ENCODE data around the gene WDR45B.

WDR45B gene

DNA sequence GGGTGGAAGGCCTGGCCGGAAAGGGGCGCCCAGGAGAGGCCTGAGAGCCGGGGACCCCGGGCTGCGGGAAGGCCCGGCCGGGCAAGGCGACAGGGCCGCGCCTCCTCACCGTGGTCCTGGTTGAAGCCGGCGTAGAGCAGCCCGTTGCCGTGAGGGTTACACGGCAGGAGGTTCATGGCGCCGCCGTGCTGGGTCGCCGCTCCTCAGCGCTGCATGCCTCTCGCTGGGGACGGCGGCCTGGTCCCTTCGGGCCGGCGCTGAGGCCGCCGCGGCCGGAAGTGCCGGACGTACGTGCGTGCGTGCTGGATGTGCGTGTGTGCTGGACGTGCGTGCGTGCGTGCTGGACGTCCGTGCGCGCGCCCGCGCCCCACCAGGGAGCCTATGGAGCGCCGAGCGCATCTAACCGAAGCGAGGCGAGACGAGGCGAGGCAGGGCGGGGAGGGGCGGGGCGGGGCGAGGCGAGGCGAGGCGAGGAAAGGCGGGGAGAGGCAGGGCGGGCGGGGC, at the start of gene WDR45B:
WDR45B (minus strand) TSS at position 280 of the 504 bp plus-strand sequence; CDS start at position 176, 104 bp downstream.
- peak; percentile 97 for DNase-seq

DNA sequence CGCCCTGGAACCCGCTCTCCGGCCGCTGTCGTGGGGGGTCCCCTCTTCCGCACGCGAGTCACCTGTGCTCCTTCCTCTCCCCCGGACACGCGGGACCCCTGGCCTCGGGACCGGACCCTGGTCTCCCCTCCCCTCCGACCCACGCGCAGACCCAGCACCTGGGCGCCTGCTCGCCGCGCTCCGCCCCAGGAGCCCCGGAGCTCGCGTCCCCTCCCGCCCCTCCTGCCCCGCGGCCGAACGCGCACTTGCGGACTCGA, 49.5 kb upstream of the WDR45B start:
- DNase-seq = no peak

DNA sequence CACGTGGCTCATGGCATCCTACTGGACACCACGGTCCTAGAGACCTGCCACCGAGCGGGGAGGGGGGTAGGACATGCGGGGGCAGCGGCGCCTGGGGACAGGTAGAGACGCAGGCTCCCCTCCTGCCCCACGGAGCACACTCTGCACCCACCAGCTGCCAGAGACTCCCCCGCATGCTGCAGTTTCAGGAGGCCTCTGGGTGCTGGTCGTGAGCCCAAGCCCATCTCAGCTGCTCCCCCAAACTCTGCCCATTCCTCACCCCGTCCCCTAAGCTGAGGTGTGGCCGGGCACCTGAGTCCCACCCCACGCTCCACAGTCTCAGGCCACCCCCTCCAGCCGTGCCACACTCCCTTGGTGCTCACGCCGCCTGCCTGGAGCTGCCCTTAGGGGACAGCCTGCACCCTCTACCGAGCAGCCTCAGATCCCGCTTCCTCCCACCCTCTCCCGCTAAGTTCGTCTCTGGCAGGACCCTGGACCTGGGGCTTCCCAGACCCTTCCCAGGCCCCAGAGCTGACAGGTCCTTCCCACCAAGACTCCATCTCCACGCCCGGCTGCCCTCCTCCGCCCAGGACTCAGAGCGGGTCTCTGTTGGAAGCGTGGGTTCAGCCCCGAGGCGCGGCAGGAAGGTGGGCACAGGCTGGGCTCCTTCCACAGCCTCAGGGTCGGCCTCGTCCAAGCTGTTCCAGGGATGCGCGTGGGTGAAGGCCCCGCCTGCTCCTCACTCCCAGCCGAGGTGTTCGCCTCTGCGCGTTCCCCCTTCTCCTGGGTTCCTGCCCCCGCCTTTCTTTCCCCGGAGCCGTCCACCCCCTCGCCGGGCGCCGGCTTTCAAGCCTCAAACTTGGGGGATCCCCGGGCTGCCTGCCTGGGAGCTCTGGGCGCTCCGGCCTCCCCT, 48.9 kb upstream of the WDR45B start:
- DNase-seq = peak; percentile 31

DNA sequence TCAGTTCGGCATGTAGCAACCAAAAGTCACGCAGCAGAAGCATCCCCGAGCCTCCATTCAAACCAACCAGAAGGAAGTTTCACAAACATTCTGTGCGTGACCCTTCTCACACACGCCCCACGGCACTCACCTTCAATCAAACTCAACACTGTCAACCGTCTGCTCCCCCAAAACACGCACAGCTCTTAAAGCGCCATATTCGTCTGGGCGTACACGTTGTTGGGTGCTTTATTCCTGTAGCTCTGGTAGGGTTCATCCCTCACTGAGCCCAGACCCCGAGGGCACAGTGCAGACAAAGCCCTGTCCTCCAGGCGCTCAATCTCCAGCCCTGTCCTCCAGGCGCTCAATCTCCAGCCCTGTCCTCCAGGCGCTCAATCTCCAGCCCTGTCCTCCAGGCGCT, 48.0 kb upstream of the WDR45B start:
- no peak for DNase-seq

DNA sequence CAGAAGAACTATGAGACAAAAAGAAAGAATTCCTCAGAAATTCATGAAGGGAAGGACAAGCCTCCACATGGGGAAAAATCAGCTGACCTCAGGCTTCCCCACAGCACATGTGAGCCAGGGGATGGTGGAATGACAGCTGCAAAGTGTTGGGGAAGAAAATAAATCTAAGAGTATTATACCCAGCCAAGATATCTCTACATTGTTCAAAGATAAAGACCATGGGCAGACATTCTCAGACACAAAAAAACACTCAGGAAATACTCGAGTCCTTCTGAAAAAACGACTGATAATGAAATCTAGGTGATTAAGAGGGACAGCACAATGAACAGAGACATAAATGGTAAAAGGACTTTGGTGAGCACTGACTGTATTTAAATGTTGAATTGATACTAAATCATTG, 46.4 kb upstream of the WDR45B start:
- DNase-seq = peak; percentile 3

DNA sequence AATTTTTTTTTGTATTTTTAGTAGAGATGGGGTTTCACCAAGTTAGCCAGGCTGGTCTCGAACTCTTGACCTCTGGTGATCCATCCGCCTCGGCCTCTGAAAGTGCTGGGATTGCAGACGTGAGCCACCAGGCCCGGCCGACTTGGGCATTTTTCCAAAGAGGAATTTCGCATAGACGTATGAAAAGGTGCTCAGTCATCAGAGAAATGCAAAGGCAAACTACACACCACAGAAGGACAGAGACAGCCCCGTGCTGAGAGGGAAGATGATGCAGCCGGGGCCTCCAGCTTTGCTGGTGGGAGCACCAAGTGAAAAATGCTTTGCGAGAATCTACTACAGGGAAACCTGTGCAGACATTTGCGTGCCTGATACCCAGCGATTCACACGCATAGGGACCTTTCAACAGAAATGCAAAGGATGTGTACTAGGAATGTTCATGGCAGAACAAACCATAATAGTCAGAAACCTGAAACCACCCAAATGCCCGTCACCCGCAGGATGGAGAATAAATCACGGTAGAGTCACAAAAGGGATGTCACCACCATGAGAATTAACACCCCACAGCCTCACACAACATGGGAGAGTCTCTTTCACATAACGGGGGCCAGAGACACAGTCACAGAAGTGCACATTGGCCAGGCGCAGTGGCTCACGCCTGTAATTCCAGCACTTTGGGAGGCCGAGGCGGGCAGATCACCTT, 45.1 kb upstream of the WDR45B start:
- DNase-seq = peak; percentile 13

DNA sequence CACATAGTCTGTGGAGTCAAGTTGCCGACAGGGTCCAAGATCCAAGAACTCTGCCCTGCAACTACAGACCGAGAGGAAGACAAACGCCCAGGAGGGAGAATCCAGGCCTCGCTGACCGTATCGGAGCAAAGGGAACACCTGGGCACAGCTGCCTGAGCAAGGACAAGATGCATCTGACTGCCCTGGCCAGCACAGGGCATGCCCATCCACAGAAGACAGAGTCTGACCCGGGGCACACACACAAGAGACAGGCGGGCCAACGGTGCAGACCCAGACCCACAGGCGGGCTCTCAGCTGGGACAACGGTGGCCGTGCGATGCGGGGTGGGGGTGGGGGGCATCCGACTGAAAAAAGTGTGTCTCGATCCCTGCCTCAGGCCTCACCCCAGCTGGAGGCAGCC, 44.0 kb upstream of the WDR45B start:
- DNase-seq = peak; percentile 5

DNA sequence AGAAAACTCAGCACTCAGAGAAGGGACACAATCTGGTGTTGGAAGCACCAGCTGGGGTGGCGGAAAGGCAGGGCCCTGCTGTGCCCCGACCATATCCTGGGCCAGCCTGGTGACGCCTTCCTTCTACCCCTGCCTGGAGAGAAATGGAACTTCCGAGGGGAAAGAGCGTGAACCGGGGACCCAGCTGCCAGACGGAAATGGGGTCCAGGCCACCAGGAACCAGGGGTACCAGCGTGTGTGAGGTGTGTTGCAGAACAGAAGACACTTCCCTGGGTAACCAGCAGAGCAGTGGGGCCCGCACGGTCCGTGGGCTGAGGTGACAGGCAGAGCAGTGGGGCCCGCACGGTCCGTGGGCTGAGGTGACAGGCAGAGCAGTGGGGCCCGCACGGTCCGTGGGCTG, 43.5 kb upstream of the WDR45B start:
- peak; percentile 3 for DNase-seq

DNA sequence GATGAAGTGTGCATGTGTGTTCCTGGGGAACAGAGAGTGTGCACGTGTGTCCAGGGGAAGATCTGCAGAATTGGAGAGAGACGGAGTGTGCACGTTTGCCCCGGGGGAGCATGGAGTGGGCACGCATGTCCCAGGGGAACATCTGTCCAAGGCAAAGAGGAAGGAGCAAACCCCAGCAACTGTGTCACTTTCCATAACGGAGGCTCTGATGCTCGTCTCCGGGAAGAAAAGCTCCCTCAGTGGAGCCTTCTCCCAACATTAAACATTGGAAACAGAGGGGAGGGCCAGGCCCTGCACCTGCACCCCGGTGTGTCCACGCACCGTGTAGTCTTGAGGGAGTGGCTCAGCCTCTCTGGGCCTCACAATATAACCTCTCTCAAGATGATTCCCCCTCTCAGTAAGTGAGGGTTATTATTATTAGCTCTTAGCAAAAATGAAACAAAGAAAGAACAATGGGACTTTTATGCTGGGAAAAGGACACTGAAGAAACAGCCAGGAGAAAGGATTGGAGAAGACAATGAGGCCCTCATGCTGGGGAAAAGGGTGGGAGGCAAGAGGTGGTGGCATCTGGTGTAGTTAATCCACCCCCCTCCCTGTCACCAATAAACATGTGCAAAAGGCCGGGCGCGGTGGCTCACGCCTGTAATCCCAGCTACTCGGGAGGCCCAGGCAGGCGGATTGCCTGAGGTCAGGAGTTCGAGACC, 42.7 kb upstream of the WDR45B start:
- DNase-seq = peak; percentile 13

DNA sequence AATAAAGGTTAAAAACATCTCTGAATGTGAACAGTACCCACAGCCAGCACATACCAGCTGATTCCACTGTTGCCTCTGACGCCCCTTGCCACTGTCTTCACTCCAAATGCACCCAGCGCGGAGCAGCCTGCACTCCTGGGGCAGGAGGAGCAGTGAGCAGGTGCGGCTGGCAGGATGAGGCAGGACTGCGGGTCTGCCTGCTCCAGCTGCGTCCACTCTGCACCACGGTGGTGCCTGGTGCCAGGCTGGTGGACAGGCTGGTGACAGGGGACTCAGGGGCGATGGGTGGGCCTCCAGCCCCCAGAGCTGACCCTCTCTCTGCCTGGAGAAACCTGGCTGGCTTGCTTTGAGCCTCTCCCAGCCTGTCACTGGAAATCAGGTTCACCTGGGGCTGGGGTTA, 40.8 kb upstream of the WDR45B start:
- DNase-seq = peak; percentile 5

DNA sequence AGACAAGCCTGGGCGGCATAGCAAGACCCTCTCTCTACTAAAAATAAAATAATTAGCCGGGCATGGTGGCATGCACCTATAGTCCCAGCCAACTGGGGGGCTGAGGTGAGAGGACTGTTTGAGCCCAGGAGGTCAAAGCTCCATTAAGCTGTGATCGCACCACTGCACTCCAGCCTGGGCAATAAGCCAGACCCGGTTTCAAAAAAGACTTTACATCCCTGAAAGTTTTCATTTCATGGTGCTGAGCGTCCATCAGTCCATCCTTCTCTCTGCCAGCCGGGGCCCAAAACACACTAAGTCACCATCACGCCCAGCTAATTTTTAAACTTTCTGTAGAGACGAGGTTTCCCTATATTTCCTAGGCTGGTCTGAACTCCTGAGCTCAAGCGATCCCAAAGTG, 39.6 kb upstream of the WDR45B start:
- no peak for DNase-seq

DNA sequence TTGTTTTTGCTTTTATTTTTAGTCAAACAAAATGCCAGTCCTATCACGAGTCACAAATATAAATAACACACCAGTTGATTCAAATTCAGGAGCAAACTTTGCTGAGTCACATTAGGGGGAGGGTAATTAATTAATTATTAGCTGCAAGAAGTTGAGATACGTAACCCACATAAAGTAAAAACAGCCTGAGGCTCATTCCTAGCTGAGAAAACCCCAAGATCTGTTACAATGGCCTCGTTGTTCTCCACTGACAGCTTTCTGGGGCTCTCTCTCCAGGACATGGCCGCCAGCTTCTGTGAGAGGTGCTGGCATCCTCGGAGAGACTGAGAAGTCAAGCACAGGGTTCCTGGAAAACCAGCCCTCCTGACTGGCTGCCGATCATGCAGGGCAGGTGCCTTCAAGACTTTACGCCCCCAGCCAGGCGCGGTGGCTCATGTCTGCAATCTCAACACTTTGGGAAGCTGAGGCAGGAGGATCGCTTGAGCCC, 39.2 kb upstream of the WDR45B start:
- peak; percentile 22 for DNase-seq

DNA sequence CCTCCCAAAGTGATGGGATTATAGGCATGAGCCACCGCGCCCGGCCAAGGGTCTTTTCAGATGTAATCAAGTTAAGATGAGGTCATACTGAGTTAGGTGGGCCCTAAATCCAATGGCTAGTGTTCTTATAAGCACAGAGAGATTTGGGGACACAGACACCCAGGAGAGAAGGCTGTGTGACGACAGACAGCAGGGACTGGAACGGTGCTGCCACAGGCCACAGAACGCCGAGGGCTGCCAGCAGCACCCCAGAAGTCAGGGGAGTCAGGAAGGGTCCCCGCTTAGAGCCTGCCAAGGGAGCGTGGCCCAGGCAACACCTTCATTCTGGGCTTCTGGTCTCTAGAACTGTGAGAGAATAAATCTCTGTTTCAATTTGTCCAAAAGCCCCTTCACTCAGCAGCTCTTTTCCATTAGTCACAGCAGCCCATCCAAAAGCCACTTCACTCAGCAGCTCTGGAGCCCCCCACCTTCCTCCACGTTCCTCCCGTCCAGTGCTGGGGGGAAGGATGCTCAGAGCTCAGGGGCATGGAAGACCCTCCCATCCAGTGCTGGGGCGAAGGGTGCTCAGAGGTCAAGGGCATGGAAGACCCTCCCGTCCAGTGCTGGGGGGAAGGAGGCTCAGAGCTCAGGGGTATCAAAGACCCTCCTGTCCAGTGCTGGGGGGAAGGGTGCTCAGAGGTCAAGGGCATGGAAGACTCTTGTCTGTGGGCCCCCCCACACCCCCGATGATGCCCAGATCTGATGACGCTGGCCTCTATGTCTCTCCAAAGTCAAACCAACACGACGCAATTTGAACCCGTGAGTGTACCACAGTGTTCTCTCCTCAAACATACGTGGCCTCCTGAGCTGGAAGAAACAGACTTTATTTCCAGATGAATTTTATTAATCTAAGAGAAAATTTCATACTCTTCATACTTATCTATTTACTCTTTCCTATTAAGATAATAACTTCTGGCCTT, 38.4 kb upstream of the WDR45B start:
- peak; percentile 12 for DNase-seq

DNA sequence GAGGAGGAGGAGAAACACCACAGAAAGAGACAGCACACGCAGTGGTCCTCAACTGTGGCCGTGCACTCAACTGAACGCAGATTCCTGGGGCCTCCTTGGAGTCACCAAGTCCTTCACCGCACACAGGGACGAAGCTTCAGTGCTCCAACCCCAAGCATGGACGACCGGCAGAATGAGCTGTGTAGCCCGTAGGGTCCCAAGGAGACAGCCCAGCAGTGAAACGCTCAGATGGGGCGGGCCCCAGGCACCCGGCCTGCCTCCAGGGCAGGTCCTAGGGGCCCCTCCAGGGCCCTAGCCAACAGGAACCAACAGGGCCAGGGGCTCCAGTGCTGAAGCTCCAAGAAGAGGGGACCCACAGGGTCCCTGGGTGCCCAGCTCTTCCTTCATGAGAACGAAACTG, 37.0 kb upstream of the WDR45B start:
- peak; percentile 16 for DNase-seq

DNA sequence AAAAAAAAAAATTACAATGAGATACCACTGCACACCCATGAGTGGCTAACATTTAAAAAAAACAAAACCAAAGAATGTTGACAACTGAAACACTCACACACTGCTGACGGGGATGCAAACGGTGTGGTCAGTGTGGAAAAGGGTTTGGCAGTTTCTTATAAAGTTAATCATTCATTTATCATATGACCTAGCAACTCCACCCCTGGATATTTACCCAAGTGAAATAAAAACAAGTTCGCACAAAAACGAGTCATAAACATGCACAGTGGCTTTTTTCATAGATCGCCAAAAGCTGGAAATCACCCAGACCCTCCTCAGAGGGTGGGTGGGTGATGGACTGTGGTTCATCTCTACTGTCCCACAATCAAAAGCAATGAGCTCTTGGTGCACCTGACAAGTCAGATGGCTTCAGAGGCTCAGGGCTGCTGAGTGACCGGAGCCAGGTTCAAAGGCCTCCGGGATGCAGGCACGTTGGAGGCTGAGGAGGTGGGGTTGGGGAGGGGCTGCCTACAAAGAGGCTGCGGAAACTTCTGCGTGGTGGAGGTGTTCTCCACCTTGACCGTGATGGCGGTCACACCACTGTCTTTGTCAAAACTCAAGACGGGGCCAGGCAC, 36.1 kb upstream of the WDR45B start:
- peak; percentile 4 for DNase-seq

DNA sequence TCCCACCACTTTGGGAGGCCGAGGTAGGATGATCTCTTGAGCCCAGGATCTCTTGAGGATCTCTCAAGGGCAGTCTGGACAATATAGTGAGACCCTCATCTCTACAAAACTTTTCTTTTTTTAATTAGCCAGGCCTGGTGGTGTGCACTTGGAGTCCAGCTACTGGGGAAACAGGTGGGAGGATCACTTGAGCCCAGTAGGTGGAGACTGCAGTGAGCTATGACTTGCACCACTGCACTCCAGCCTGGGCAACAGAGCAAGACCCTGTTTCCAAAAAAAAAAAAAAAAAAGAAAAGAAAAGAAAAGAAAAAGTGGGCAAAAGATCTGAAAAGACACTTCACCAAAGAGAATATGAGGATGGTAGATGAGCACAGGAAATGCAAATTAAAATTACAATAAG, 35.3 kb upstream of the WDR45B start:
- peak; percentile 2 for DNase-seq

DNA sequence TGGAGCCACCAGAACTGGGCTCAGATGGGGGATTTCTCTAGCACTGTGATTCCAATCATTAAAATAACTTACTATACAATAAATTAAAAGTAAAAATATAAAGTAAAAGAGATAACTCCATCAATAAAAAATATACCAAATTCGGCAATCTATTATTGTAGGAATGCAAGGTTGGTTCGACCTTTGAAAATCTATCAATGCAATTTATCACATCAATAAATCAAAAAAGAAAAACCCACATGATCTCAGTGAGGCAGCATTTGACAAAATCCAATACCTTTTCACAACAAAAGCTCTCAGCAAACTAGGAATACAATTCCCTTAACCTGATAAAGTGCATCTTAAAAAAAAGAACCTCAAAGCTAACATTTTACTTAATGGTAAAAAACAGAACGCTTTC, 33.3 kb upstream of the WDR45B start:
- no peak for DNase-seq

DNA sequence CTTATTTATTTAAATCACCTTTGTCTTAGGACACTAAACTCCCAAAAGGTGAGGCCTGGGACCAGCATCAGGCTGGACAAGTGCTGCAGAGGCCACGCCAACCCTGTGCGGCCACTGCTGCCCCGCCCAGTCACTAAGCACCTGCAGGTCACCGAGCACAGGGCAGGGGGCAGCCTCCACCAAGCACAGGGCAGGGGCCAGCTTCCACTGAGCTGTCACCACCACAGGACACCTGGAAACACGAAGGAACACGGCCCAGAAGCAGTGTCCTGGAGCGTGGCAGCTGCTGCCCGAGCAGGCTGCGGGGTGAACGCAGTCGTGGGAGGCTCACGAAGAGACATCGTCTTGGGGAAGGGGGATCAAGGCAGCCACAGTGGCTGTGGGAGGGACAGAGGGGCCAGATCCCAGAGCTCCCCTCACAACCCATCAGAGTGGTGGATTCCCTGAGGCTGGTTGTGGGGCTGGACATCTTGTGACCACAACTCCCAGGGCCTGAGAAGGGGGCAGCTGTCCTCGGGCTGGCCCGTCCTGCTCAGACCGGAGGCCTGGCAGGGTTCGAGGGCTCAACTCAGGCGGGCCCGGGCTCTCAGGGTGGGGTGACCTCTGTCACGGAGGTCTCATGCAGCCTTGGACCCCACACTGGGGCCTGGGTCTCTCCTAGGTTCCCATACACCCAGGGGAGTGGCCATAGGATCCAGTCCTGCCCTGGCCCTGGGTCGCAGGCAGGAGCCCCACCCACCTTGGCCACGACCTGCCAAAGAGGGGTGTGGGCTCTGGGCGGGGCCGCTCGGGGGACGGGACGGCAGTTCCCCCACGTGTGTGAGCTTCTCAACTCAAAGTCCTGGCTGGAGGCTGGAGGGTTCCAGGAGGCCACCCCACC, 31.6 kb upstream of the WDR45B start:
- DNase-seq = peak; percentile 24

DNA sequence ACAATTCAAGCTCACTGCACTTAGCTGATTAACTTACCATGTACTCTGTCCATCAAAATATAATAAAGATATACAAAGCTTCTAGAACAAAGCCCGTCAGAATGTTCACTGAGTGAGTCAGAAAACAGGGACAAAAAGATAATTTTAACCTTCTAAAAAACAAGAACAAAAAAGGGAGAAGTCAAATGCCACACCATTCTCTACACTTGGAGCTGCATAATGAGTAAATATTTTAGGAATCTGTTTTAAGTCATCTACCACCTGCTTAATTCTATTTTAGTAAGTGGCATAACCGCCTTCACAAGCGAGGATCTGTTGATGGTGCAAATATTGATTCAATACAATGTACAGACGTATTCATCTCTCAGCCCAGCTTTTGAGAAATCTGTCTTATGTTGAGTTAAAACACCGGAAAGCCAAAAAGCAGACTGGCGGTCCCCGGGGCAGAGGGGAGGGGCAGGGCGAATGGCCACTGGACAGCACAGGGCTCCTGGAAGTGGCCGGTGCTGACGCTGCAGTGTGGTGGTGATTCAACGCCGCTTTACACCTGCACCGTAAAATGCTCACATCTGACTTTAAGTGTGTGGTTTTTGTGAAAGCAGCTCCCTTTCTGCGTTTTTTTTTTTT, 30.1 kb upstream of the WDR45B start:
- DNase-seq = peak; percentile 8

DNA sequence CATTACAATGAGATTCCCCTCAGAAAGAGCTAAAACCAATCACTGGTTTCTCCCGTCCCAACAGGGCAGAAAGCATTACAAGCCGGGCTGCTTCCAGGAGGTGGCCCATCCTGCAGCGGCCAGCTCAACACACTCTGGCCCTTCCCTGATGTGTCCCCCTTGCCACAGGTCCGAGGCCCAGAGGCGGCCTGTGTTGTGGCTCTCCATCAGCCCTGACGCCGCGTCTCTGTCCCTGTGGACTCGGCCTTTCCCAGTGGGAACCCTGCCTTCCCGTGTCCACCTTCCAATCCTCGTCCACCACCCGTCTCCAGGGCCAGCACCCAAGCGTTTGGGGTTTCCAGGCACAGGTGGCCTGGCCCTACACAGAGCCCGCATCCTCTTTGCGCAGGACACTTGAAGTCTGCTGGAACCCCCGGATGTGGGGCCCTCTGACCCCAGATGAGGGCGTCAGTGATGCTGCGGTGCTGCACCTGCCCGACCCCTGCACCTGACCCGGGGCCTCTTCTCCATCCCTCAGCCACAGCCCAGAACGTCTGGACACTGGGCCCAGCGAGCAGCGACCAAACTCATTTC, 29.2 kb upstream of the WDR45B start:
- peak; percentile 21 for DNase-seq

All from left hindlimb (tissue), 1 donor.